Kidney (tissue), 14 donors: Measurements from ENCODE around the gene CDK2AP2. TPM values are rescaled to one million over a fixed set of nuclear protein-coding genes. Genes with fewer than 3 reads are reported as not detected.
"Not testable (repeated sequence)": the region's sequence is repeated elsewhere in the genome, so short reads cannot be mapped to it uniquely, and the experiment has no call there.

ENCODE experiments used
- DNase-seq, 5 donors: peaks; one replicate each; pipeline ENCODE4 v3.0.0-alpha.2; 2013 to 2020
- FAIRE-seq: peaks from 2 replicates; lab custom pipeline; 2012; peaks lifted over from hg19 to GRCh38; lab: Jason Lieb, UNC
- H3K27ac ChIP-seq, 2 donors: one replicate each; pipeline ENCODE4 v1.7.0; 2013; ENCODE audit warnings: low read depth in 2 of 2, low read length in 2 of 2, inconsistent platforms in 1 of 2
- H3K27me3 ChIP-seq: one replicate; pipeline ENCODE4 v1.7.1; 2013; ENCODE audit warnings: low read length, inconsistent platforms; ENCODE audit not compliant: control insufficient read depth, insufficient read depth
- H3K36me3 ChIP-seq, 3 donors: one replicate each; pipeline versions ENCODE4 v1.7.0 to v1.7.1; 2013; ENCODE audit warnings: low read length in 3 of 3, control low read depth in 1 of 3, inconsistent platforms in 1 of 3; ENCODE audit not compliant: insufficient read depth in 3 of 3, control insufficient read depth in 2 of 3
- H3K4me1 ChIP-seq, 3 donors: one replicate each; pipeline versions ENCODE4 v1.7.0 to v1.7.1; 2013; ENCODE audit warnings: low read length in 3 of 3, inconsistent platforms in 1 of 3, low read depth in 1 of 3; ENCODE audit not compliant: control insufficient read depth in 2 of 3, insufficient read depth in 2 of 3
- H3K4me3 ChIP-seq, 3 donors: one replicate each; pipeline versions ENCODE4 v1.7.0 to v1.8.1; 2013; ENCODE audit warnings: low read length in 3 of 3, control low read depth in 1 of 3, inconsistent platforms in 1 of 3
- H3K9ac ChIP-seq, 3 donors: one replicate each; pipeline versions ENCODE4 v1.7.0 to v1.7.1; 2013; ENCODE audit warnings: low read length in 3 of 3, control low read depth in 1 of 3, inconsistent platforms in 1 of 3
- H3K9me3 ChIP-seq, 3 donors: one replicate each; pipeline versions ENCODE4 v1.7.0 to v1.7.1; 2013; ENCODE audit warnings: low read length in 3 of 3, control low read depth in 1 of 3, inconsistent platforms in 1 of 3; ENCODE audit not compliant: control insufficient read depth in 2 of 3, insufficient read depth in 1 of 3
- intact Hi-C: fragments of 100-400 bp; cut with DNase I; formaldehyde crosslinking; loops from one replicate; pipeline ENCODE4 v1.11.1; 2022
- polyA plus RNA-seq: library from polyadenylated mRNA; stranded (reverse); fragments of 350-450 nt; fragmentation: Illumina TruSeq; extraction: RNeasy Lipid Tissue Mini Kit (QIAGEN cat#74804); gene quantifications from one replicate; pipeline ENCODE4 v1.2.3, GENCODE V29; 2014; ENCODE audit warnings: low read depth, low replicate concordance; ENCODE audit not compliant: insufficient read depth
- total RNA-seq: library from RNA; stranded (reverse); fragmentation: NEBNext Ultra II Directional; extraction: Animal tissue kit (Norgen Biotek cat#: 25700); gene quantifications from one replicate; pipeline ENCODE4 v1.2.1, GENCODE V29; 2021
- TF ChIP-seq, protein P1 (sequence below): IDR thresholded peaks from 3 replicates; pipeline ENCODE4 v1.5.1; 2012; ENCODE audit warnings: mild to moderate bottlenecking, moderate library complexity, borderline replicate concordance; ENCODE audit not compliant: insufficient read depth; ENCODE audit errors: extremely low read depth
- donor health status: control.
- donor health status: control.
- donor health status: control.
- donor health status: control.
- donor health status: control.
- donor health status: DM: yes; HTN: yes; CAD: no.
- donor health status: Normal renal cell carcinoma (clear cell type).

The CDK2AP2 gene
- total and polyA plus RNA-seq, 2 donors from 2014 or later, result 98.4 to 188 TPM

DNA sequence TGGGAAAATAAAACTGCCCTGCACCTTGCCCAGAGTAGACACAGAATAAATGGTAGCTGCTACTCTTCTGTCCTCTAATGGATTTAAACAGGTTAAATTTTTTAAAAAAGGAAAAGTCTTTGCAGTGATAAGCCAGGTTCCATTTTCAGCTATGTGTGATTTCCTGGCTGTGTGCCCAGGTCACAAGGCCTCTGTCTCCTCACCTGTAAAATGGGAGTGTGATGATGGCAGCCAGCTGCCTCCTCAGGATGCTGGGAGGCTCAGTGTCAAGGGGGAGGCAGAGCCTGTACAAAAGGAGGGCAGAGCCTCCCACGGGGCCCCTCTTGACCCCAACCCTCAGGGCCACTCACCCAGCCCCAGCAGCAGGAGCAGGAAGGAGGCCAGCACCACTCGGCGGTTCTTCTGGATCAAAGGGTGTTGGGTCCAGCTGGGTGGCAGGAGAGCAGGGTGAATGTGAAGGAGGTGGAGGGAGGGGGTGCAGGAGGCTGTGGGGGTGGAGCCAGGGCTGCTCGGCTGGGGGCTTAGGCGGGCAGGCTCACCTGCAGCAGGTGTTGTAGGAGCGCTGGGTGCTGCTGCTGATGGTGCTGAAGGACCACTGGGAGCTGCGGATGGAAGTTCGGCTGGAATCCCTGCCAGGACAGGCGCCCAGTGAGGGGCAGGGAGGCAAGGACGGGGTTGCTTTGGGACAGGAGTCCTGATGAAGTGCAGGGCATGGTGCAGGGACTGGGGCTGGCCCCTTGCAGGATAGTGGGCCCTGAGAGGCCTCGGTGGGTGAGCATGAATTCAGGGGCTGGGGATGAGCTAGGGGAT lies 40.8 kb downstream of the CDK2AP2 start:
- H3K27me3 ChIP-seq, result no peaks in the 10 kb centered on the region
- H3K9ac ChIP-seq, result peak overlapping the region in 1 of 3 donors; percentile 82
- DNase-seq, result peak in 1 of 5 donors; percentile 71
- H3K4me1 ChIP-seq, result peaks cover 0 to 23% (median 12%) of the 10 kb centered on the region in 3 donors
- no peaks in the 10 kb centered on the region for H3K36me3 ChIP-seq
- H3K27ac ChIP-seq, result peak overlapping the region in 1 of 2 donors; percentile 54
- no peak for FAIRE-seq
- H3K9me3 ChIP-seq, result no peaks in the 10 kb centered on the region
- H3K4me3 ChIP-seq, result no peak overlapping the region
- intact Hi-C loops, result no loop called here
- TF ChIP-seq, protein P1, sequence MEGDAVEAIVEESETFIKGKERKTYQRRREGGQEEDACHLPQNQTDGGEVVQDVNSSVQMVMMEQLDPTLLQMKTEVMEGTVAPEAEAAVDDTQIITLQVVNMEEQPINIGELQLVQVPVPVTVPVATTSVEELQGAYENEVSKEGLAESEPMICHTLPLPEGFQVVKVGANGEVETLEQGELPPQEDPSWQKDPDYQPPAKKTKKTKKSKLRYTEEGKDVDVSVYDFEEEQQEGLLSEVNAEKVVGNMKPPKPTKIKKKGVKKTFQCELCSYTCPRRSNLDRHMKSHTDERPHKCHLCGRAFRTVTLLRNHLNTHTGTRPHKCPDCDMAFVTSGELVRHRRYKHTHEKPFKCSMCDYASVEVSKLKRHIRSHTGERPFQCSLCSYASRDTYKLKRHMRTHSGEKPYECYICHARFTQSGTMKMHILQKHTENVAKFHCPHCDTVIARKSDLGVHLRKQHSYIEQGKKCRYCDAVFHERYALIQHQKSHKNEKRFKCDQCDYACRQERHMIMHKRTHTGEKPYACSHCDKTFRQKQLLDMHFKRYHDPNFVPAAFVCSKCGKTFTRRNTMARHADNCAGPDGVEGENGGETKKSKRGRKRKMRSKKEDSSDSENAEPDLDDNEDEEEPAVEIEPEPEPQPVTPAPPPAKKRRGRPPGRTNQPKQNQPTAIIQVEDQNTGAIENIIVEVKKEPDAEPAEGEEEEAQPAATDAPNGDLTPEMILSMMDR, result no peak

DNA sequence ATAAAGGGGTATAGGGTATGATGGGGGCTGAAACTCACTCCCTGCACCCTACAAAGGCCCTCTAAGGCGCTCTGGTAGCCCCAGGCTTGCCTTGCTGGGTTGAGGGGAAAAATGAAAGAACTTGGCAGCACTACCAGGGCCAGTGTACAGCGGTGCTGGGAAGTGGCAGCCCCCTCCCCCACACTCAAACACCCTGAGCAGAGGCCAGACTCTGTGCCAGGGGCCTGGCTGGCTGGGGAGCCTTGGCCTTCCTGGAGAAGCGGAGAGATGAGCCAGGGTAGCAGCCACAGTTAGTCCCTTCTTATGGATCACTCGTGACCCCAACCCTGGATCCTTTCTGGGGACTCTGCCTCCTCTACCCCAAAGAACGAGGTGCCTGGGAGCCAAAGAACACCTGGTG lies 41.6 kb downstream of the CDK2AP2 start:
- Histone ChIP-seq H3K4me3 (no peak overlapping the region), H3K27me3 (no peaks in the 10 kb centered on the region), H3K4me1 (peaks cover 0 to 23% (median 12%) of the 10 kb centered on the region in 3 donors), H3K9ac (no peak overlapping the region), H3K36me3 (no peaks in the 10 kb centered on the region), H3K9me3 (no peaks in the 10 kb centered on the region), H3K27ac (no peak overlapping the region)
- TF ChIP-seq, protein P1, result no peak
- FAIRE-seq, result no peak
- no peak for DNase-seq
- intact Hi-C loops, result no loop called here

DNA sequence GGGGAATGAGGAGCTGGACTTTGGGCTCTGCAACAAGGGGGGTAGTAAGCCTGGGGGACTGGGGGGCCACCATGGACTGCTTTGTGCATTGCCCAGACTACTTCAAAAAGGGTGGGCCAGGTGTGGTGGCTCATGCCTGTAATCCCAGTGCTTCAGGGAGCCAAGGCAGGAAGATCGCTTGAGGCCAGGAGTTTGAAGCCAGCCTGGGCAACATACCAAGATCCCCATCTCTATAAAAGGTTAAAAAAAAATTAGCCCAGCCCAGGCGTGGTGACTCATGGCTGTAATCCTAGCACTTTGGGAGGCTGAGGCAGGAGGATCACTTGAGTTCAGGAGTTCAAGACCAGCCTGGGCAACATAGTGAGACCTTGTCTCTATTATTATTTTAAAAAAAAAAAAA lies 42.4 kb downstream of the CDK2AP2 start:
- FAIRE-seq, DNase-seq, H3K36me3 ChIP-seq, H3K27me3 ChIP-seq, intact Hi-C loops, H3K9me3 ChIP-seq: not testable (repeated sequence)
- H3K4me1 ChIP-seq, result peaks cover 0 to 23% (median 12%) of the 10 kb centered on the region in 3 donors
- peak overlapping the region in 2 of 3 donors; percentile 50 to 81 for H3K4me3 ChIP-seq
- H3K9ac ChIP-seq, result peak overlapping the region in 1 of 3 donors; percentile 96
- peak overlapping the region in 1 of 2 donors; percentile 93 for H3K27ac ChIP-seq

DNA sequence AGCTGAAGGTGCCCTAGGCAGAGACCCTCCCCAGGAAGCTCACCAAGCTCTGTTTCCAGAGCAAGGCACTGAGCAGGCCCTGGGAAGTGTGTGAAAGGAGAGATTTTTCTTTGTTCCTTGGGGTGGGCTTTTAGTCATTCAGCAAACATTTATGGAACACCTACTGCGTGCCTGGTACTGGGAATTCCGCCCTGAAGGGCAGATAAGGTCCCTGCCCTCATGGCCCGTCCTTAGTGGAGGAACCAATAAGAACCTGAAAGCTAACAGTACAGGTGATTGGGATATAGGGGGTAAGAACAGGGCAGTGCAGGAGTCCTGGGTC lies 42.8 kb downstream of the CDK2AP2 start:
- Histone ChIP-seq H3K27me3 (no peaks in the 10 kb centered on the region), H3K36me3 (no peaks in the 10 kb centered on the region), H3K9me3 (no peaks in the 10 kb centered on the region), H3K9ac (peak overlapping the region in 2 of 3 donors; percentile 29 to 96), H3K4me1 (peaks cover 0 to 23% (median 12%) of the 10 kb centered on the region in 3 donors), H3K4me3 (peak overlapping the region; percentile 50 to 81 (median 56)), H3K27ac (peak overlapping the region; percentile 93)
- no peak for DNase-seq
- FAIRE-seq, result no peak
- TF ChIP-seq, protein P1, result no peak
- intact Hi-C loops, result no loop called here
